GM10248 (cell line): ENCODE results near the gene NKAIN2.
"Not testable (repeated sequence)": the region's sequence is repeated elsewhere in the genome, so short reads cannot be mapped to it uniquely, and the experiment has no call there.

Experiments
- CTCF ChIA-PET: fragments of 300-600 bp; sonication (Branson Sonifier 250); formaldehyde crosslinking; extraction: SDS; loops from one replicate; lab custom pipeline; 2021; ENCODE audit warnings: antibody characterized with exemption; lab: Yijun Ruan, JAX
- POLR2A ChIA-PET: fragments of 350-650 bp; sonication (Branson Sonifier 250); formaldehyde crosslinking; extraction: SDS; loops from one replicate; lab custom pipeline; 2020; ENCODE audit warnings: antibody characterized with exemption; lab: Yijun Ruan, JAX
- DNase-seq: peaks from one replicate; pipeline ENCODE4 v3.0.0; 2012; ENCODE audit errors: extremely low spot score
- CTCF ChIP-seq: IDR thresholded peaks from 2 replicates; pipeline ENCODE4 v1.5.1; 2012; ENCODE audit warnings: mild to moderate bottlenecking, low read depth; ENCODE audit errors: extremely low read depth, missing control alignments, control extremely low read depth

Gene NKAIN2

DNA sequence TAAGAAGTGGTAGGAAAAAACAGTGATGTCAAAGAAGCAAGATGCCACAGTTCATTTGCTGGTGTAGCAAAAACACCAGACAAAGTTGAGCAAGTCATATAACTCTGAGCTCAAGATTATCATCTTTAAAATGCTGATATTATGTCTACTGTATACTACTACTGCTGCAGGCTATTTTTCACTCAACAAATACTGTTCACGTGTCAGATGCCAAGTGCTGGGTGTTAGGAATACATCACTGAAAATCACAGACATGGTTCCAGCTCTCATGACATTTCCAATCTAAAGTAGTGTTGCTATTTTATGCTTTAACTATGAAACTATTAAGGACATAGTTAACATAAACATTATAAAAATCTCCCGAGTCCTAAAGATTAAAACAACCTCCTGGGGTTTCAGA is 163.0 kb downstream of the NKAIN2 start:
- no peak for TF ChIP-seq CTCF
- CTCF ChIA-PET, result interaction anchor here (1.2 to 2.7 kb wide), 8 partner anchors 10 to 250 kb away, joined by 3 to 10 read pairs (median 4); no protein-coding TSS in a partner anchor
- POLR2A ChIA-PET, result no interaction called here
- DNase-seq, result no peak

DNA sequence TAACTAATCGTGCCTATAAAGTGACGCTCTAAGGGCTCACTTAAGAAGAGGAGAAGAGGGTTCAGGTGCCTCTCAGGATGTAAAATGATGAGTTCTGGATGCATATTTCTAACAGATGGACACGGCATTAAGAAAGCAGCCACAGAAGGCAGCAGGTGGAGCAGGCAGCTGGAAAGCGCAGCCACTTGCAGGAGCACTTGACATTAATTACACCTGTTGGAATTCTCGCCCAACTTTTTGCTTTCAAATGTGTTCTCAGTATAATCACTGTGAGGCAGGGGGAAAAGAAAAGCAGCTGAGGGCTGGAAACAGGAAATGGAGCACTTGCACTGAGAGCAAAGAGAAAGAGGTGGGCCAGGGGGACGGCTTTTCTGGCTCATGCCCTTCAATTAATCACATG is 164.2 kb downstream of the NKAIN2 start:
- ChIA-PET POLR2A (no interaction called here), CTCF (interaction anchor here (0.9 kb wide), 1 partner anchor 18 kb away, joined by 3 read pairs; no protein-coding TSS in a partner anchor)
- no peak for DNase-seq
- no peak for TF ChIP-seq CTCF

- no peak for DNase-seq
- ChIA-PET POLR2A (no interaction called here), CTCF (interaction anchor here (1.2 kb wide), 1 partner anchor 15 kb away, joined by 3 read pairs; no protein-coding TSS in a partner anchor)
- TF ChIP-seq CTCF, result no peak
These were observed 169.1 kb downstream of the NKAIN2 start for GRCh38 chr6:123972600-123973294.

DNA sequence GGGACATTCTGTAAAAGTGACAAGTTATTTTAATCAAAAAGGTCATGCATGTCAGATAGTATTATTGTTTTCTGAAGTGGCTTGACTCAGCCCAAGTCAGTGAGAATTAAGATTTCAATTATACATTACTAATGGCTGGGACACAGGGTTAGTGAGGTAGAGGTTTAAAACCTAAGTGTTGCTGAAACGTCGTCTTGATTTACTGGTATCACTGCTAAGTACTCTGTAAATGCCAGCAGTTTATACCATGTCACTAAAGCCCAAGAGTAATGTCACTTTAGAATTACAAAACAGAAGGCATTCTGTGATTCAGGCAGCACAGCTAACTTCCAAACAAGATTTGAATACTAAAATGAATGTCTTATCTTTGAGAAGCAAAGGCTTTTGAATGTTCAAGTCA is 176.6 kb downstream of the NKAIN2 start:
- no peak for TF ChIP-seq CTCF
- DNase-seq, result no peak
- POLR2A ChIA-PET, result no interaction called here
- CTCF ChIA-PET, result interaction anchor here (1.5 kb wide), 1 partner anchor 26 kb away, joined by 3 read pairs; no protein-coding TSS in a partner anchor

GRCh38 chr6:123986938-123987337 is 183.3 kb downstream of the NKAIN2 start:
- no peak for DNase-seq
- CTCF ChIA-PET, result interaction anchor here (0.7 kb wide), 1 partner anchor 9 kb away, joined by 3 read pairs; no protein-coding TSS in a partner anchor
- no peak for TF ChIP-seq CTCF
- POLR2A ChIA-PET, result no interaction called here

DNA sequence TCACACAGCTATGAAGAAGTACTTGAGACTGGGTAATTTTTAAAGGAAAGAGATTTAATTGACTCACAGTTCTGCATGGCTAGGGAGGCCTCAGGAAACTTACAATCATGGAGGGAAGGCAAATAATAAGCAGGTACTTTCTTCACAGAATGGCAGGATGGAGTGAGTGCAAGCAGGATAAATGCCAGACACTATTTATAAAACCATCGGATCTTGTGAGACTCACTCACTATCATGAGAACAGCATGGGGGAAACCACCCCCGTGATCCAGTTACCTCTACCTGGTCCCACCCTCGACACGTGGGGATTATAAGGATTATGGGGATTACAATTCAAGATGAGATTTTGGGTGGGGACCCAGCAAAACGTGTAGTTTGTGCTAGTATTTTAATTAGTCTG is 186.3 kb downstream of the NKAIN2 start:
- DNase-seq, CTCF ChIA-PET, POLR2A ChIA-PET: not testable (repeated sequence)

GRCh38 chr6:123990376-123990775 is 186.7 kb downstream of the NKAIN2 start:
- CTCF ChIA-PET, result no interaction called here
- no peak for DNase-seq
- no peak for TF ChIP-seq CTCF
- POLR2A ChIA-PET, result no interaction called here
